HepG2 (cell line): ENCODE data around the gene ARHGAP10. TPM values are rescaled to one million over a fixed set of nuclear protein-coding genes. Genes with fewer than 3 reads are reported as not detected.

ENCODE experiments used
- ATAC-seq: fragments of 200-7000 bp; cut with Tn5 transposase; 3 replicates; pipeline ENCODE4 v1.9.1; 2020; ENCODE audit warnings: mild to moderate bottlenecking, moderate library complexity
- BruUV-seq: library from RNA; stranded (reverse); fragments of 400-500 nt; replicated peaks from 2 replicates; lab custom pipeline; 2021; lab: Mats Ljungman, UMichigan
- CTCF ChIA-PET: fragments of 300-600 bp; formaldehyde crosslinking; extraction: SDS; loops from one replicate; lab custom pipeline; 2021; ENCODE audit warnings: low total read pairs, inconsistent platforms, low intra/inter-chr PET ratio; lab: Yijun Ruan, JAX
- POLR2A ChIA-PET: fragments of 350-600 bp; sonication (Branson Sonifier 250); formaldehyde crosslinking; loops from one replicate; lab custom pipeline; 2020; ENCODE audit warnings: antibody characterized with exemption, inconsistent platforms; lab: Yijun Ruan, JAX
- DNase-seq: peaks from one replicate; pipeline ENCODE4 v3.0.0-alpha.2; 2015; ENCODE audit warnings: low spot score
- FAIRE-seq: peaks from 3 replicates; lab custom pipeline; 2011; peaks lifted over from hg19 to GRCh38; lab: Jason Lieb, UNC
- H2AFZ ChIP-seq: one replicate; pipeline ENCODE4 v1.6.1; 2011; ENCODE audit warnings: low read length, inconsistent platforms
- H3K27ac ChIP-seq: fragments of 300-600 bp; 3 replicates; pipeline ENCODE4 v1.8.0; 2011; ENCODE audit warnings: mixed run types, mild to moderate bottlenecking, mixed read lengths, low read length, inconsistent platforms; ENCODE audit not compliant: insufficient read depth; ENCODE audit errors: extremely low read length
- H3K27me3 ChIP-seq, 2 experiments: fragments of 200-600 bp in 1 of 2; 2 replicates in 1 of 2; 3 replicates in 1 of 2; pipeline versions ENCODE4 v1.6.0 to v1.8.0; 2011; ENCODE audit warnings: low read length in 2 of 2, mild to moderate bottlenecking in 2 of 2, moderate library complexity in 2 of 2, inconsistent platforms in 1 of 2; ENCODE audit not compliant: insufficient read depth in 2 of 2, control insufficient read depth in 1 of 2
- H3K36me3 ChIP-seq, 2 experiments: fragments of 200-600 bp in 1 of 2; replicated peaks in 1 of 2; 2 replicates in 1 of 2; 3 replicates in 1 of 2; pipeline versions ENCODE4 v1.5.1 to v1.8.0; 2011; ENCODE audit warnings: low read length in 2 of 2, inconsistent platforms in 1 of 2; ENCODE audit not compliant: insufficient read depth in 2 of 2, control insufficient read depth in 1 of 2
- H3K4me1 ChIP-seq: 2 replicates; pipeline ENCODE4 v1.5.1; 2012; ENCODE audit warnings: low read length, inconsistent platforms; ENCODE audit not compliant: insufficient read depth
- H3K4me2 ChIP-seq: 2 replicates; pipeline ENCODE4 v1.6.0; 2011; ENCODE audit warnings: low read depth, low read length, inconsistent platforms
- H3K4me3 ChIP-seq, 3 experiments: fragments of 200-600 bp in 1 of 3; sonication (generic), shearing (Covaris generic) in 1 of 3; replicated peaks in 1 of 3; 2 replicates each; pipeline ENCODE4 v1.5.1; 2011 to 2016; ENCODE audit warnings: low read length in 3 of 3, inconsistent platforms in 2 of 3, low read depth in 2 of 3, mild to moderate bottlenecking in 2 of 3, control low read depth in 1 of 3, mixed read lengths in 1 of 3; ENCODE audit not compliant: insufficient read depth in 1 of 3
- H3K79me2 ChIP-seq: one replicate; pipeline ENCODE4 v1.6.1; 2011; ENCODE audit warnings: low read length, inconsistent platforms; ENCODE audit not compliant: insufficient read depth
- H3K9ac ChIP-seq: 2 replicates; pipeline ENCODE4 v1.6.0; 2011; ENCODE audit warnings: mild to moderate bottlenecking, low read depth, low read length, inconsistent platforms; ENCODE audit not compliant: insufficient read depth
- H3K9me3 ChIP-seq: 2 replicates; pipeline ENCODE4 v1.5.1; 2012; ENCODE audit warnings: mild to moderate bottlenecking, low read length
- H4K20me1 ChIP-seq: 2 replicates; pipeline ENCODE4 v1.6.0; 2011; ENCODE audit warnings: inconsistent platforms, mild to moderate bottlenecking, low read length, moderate library complexity; ENCODE audit not compliant: insufficient read depth
- CEBPG ChIP-seq: IDR thresholded peaks from 2 replicates; pipeline ENCODE4 v1.6.1; 2016
- CENPT ChIP-seq: sonication (generic); formaldehyde crosslinking; IDR thresholded peaks from 2 replicates; pipeline ENCODE4 v1.8.0; 2022; ENCODE audit warnings: low read depth, mild to moderate bottlenecking, moderate library complexity, missing genetic modification reagents
- HMG20A ChIP-seq: IDR thresholded peaks from 2 replicates; pipeline ENCODE4 v1.6.1; 2016; ENCODE audit warnings: borderline replicate concordance
- PPARG ChIP-seq: conservative IDR thresholded peaks from 2 replicates; pipeline ENCODE4 v1.6.1; 2016; ENCODE audit warnings: missing biosample characterization, missing genetic modification reagents
- SP1 ChIP-seq, 2 experiments: fragments of 450-650 bp in 1 of 2; sonication (generic) in 1 of 2; formaldehyde crosslinking in 1 of 2; IDR thresholded peaks; 2 replicates each; pipeline versions ENCODE4 v1.4.0 to v1.6.1; 2016 to 2020; ENCODE audit warnings: missing genetic modification reagents in 1 of 2
- ZNF124 ChIP-seq: sonication (generic); formaldehyde crosslinking; IDR thresholded peaks from 2 replicates; pipeline ENCODE4 v1.4.0; 2020; ENCODE audit warnings: missing genetic modification reagents
- ZNF746 ChIP-seq: sonication (generic); formaldehyde crosslinking; IDR thresholded peaks from 2 replicates; pipeline ENCODE4 v1.8.0; 2022; ENCODE audit warnings: mild to moderate bottlenecking, missing genetic modification reagents
- WGBS: methylation state at CpG from one replicate; pipeline ENCODE4 v1.1.6; 2017; ENCODE audit warnings: low lambda C conversion rate; 5-methylcytosine and 5-hydroxymethylcytosine counted together
- in situ Hi-C: cut with HindIII; loops from 2 replicates; pipeline ENCODE4 v1.10.0; 2017; ENCODE audit warnings: low pct_unique_long_range_greater_than_20kb; ENCODE audit not compliant: extremely low pct_ligation_motif_present
- intact Hi-C: fragments of 100-400 bp; cut with micrococcal nuclease; formaldehyde crosslinking; loops from one replicate; pipeline ENCODE4 v1.10.0; 2022; ENCODE audit not compliant: unreplicated experiment
- polyA plus RNA-seq, 8 experiments: library from polyadenylated mRNA; depleted of rRNA in 3 of 8; stranded (reverse) in 7 of 8; unstranded in 1 of 8; fragments of >200 nt; fragmentation: Illumina TruSeq in 4 of 8; extraction: Trizol in 4 of 8; gene quantifications; 2 replicates each; pipeline versions ENCODE4 v1.2.1 to v1.2.3, GENCODE V29; 2011 to 2016; ENCODE audit warnings: low read depth in 4 of 8, missing spikeins in 1 of 8, mixed read lengths in 1 of 8; ENCODE audit not compliant: insufficient read depth in 1 of 8
- total RNA-seq, 5 experiments: library from RNA; depleted of rRNA; stranded (reverse); fragments of >200 nt; fragmentation: Illumina TruSeq; extraction: Trizol; gene quantifications; 2 replicates each; pipeline ENCODE4 v1.2.3, GENCODE V29; 2016; ENCODE audit warnings: low read depth in 1 of 5
- TF ChIP-seq, protein P1 (sequence below): sonication (generic); formaldehyde crosslinking; IDR thresholded peaks from 2 replicates; pipeline ENCODE4 v1.4.0; 2020; ENCODE audit warnings: missing genetic modification reagents

Gene ARHGAP10
- total and polyA plus RNA-seq, 2 of the 13 experiments (the other 11 are each of a cell fraction or from before 2014, with no cell fraction given): 0.45 to 1.6 TPM

- intact Hi-C loops (no loop called here), in situ Hi-C loops (no loop called here)
- no peak for FAIRE-seq
- WGBS: 33% methylated on average over 1 of the region's 1 CpG
- Histone ChIP-seq H3K4me2 (no peak overlapping the region), H3K27me3 (no peaks in the 10 kb centered on the region), H4K20me1 (no peaks in the 10 kb centered on the region), H2AFZ (no peak overlapping the region), H3K4me3 (no peak overlapping the region), H3K79me2 (no peaks in the 10 kb centered on the region), H3K36me3 (no peaks in the 10 kb centered on the region), H3K27ac (no peak overlapping the region), H3K4me1 (no peaks in the 10 kb centered on the region), H3K9me3 (no peaks in the 10 kb centered on the region), H3K9ac (no peak overlapping the region)
- ATAC-seq: no peak
- TF ChIP-seq ZNF746 (CRISPR knock-in tag) (no peak), ZNF124 (CRISPR knock-in tag) (no peak), CENPT (no peak), HMG20A (CRISPR knock-in tag) (no peak), SP1 (IDR thresholded peaks at IDR 0.05) (no peak), SP1 (CRISPR knock-in tag; IDR thresholded peaks at IDR 0.05) (no peak)
- ChIA-PET CTCF (no interaction called here), POLR2A (no interaction called here)
- DNase-seq: no peak
- BruUV-seq: no TSS peak
Observed at GRCh38 chr4:147965873-147966272, 234.0 kb downstream of the ARHGAP10 start.

DNA sequence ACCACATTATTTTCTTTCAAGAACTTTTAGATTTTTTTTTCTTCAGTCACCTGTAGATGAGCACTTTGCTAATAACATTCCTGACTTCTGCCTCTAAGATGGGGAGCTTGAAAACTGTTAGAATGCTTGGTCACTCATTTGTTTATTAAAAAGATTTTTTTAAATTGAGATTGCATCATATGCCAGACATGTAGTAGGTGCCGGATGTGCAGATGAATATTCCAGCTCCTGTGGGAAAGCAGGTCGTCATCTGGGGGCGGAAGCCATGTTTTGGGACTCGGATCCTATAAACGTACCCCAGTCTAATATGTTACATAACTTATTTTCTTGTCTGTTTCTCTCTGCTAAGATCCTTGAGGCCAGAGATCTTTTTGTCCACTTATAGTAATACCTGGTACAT, 236.8 kb downstream of the ARHGAP10 start:
- H3K27me3 ChIP-seq: no peaks in the 10 kb centered on the region
- intact Hi-C loops: no loop called here
- no peak overlapping the region for H3K27ac ChIP-seq
- ChIA-PET CTCF (no interaction called here), POLR2A (no interaction called here)
- no peak for DNase-seq
- no peak overlapping the region for H2AFZ ChIP-seq
- no peak overlapping the region for H3K4me3 ChIP-seq
- no peaks in the 10 kb centered on the region for H3K79me2 ChIP-seq
- no TSS peak for BruUV-seq
- 70% methylated on average over 5 of the region's 5 CpGs for WGBS
- no peak overlapping the region for H3K9ac ChIP-seq
- no peaks in the 10 kb centered on the region for H3K9me3 ChIP-seq
- TF ChIP-seq PPARG (CRISPR knock-in tag) (no peak), CEBPG (CRISPR knock-in tag) (no peak)
- TF ChIP-seq, protein P1, sequence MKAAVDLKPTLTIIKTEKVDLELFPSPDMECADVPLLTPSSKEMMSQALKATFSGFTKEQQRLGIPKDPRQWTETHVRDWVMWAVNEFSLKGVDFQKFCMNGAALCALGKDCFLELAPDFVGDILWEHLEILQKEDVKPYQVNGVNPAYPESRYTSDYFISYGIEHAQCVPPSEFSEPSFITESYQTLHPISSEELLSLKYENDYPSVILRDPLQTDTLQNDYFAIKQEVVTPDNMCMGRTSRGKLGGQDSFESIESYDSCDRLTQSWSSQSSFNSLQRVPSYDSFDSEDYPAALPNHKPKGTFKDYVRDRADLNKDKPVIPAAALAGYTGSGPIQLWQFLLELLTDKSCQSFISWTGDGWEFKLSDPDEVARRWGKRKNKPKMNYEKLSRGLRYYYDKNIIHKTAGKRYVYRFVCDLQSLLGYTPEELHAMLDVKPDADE (CRISPR knock-in tag): no peak
- ATAC-seq: no peak
- FAIRE-seq: no peak
- H3K4me1 ChIP-seq: no peaks in the 10 kb centered on the region
- H3K4me2 ChIP-seq: no peak overlapping the region
- H4K20me1 ChIP-seq: no peaks in the 10 kb centered on the region
- in situ Hi-C loops: no loop called here
- no peaks in the 10 kb centered on the region for H3K36me3 ChIP-seq
